Measurements from ENCODE around the gene LYL1.

The LYL1 gene

DNA sequence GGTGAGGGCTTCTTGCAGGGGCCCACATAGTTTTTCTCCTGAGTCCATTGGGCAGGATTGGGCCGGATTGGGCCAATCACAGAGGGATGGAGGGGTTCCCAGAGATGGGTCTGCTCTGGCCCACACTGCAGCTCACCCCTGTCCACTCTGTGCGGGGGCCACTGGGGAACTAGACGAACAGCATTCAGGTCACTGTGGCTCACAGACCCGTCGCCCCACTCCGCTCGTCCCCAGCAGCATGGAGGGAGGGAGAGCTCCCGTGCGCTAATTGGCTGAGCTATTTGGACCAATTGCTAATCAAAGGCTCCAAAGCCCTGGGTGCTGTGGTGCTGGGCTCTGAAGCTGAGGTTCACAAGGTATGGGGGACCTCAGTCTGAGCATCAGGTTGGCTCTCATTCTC is 26.7 kb upstream of the LYL1 start:
- DNase-seq (ENCODE audit: low read depth), result no peak

DNA sequence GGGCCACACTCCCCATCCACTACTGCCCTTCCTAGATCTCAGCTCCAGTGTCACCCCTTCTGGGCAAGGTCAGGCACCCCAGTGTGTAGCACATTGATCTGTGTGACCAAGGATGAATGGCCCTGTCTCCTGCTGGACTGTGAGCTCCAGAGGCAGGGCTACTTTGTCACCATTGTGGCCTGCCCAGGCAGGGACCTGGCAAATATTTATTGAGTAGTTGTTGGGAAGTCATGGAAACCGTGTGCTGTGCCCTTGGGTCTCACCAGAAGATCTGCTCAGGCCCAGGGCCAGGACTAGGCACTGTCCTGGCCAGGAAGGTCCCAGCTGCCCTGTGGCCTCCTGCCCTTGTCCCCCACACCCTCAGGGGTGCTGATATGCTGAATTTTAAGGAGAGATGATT is 25.9 kb upstream of the LYL1 start:
- no peak for DNase-seq (ENCODE audit: low read depth)

DNA sequence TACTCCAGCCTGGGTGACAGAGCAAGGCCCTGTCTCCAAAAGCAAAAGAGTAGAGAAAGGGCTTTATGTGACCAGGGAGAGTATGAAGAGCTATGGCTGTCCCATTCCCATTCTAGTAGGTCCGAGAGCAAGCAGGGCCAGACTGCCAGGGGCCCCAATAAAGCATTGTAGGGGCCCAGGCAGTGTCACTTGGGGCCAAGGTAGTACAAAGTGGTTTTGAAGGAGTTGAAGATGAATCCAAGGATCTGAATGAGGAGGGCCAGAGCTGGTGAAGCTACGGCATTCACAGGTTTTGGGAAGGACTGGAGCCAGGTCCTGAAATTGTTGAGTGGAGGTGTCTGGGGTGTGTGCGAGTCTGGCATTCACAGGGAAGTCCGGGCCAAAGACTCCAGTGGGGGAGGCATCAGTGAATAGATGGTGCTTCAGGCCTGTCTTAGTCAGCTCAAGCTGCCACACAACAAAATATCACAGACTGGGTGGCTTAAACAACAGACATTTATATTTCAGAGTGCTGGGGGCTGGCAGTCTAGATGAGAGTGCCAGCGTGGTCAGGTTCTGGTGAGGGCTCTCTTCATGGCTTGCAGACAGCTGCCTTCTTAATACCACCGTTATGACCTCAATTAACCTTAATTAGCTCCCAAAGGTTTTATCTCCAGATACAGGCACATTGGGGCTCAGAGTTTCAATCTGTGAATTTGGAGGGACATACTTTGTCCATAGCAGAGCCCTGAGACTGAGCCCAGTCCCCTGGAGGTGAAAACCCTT is 25.3 kb upstream of the LYL1 start:
- no peak for DNase-seq (ENCODE audit: low read depth)

DNA sequence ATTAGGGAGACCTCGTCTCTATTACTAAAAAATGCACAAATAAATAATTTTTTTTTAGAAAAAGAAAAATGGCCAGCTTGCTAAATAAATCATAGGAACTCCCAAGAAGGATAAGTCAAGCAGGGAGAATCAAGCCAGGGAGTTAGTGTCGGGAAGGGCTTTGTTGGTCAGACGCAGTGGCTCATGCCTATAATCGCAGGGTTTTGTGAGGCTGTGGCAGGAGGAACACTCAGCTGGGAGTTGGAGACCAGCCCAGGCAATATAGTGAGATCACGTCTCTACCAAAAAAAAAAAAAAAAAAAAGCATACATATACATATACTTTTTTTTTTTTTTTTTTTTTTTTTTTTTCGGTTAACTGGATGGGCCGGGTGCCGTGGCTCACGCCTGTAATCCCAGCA is 24.4 kb upstream of the LYL1 start:
- DNase-seq (ENCODE audit: low read depth), result no peak

DNA sequence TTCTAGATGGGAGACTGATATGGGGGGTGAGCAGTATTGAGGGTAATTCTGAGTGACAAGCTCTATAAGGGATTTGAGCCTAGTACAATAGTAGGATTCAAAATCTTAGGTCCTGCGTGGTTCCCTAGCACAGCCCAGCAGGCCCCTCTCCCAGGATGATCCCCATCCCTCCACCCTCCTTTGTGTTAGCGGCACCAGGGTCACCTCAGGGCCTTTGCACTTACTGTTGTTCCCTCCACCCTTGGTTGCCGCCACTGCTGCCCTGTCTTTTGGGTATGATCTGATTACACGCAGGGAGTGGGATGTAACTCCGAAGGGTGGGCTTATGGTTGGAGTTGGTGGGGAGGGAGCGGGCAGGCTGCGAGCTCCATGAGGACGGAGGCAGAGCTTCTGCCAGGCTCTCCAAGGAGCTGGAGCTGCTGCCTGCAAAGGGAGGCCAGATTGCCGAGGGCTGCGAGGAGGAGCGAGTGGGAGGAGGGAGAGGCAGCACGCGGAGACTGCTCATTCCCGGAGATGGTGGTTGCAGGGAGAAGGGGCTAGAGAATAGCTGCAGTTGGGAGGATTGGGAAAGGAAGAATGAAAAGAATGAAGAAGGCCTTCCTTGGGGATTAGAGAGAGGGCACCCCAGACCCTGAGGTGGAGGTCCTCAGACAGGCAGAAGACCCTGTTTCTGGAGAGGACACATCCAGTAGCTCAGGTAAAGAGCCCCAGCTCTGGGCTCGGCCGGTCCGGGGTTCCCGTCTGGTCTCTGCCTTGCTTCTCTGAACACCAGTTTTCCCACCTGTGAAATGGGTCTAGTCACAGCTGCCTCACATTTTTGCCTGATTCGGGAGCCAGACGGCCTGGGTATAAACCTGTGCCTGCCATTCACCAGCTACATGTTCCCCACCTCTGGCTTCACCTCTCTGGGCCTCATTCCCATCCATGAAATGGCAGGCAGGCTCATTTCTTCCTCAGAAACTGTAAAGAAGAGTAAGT is 20.6 kb upstream of the LYL1 start:
- no peak for DNase-seq (ENCODE audit: low read depth)

DNA sequence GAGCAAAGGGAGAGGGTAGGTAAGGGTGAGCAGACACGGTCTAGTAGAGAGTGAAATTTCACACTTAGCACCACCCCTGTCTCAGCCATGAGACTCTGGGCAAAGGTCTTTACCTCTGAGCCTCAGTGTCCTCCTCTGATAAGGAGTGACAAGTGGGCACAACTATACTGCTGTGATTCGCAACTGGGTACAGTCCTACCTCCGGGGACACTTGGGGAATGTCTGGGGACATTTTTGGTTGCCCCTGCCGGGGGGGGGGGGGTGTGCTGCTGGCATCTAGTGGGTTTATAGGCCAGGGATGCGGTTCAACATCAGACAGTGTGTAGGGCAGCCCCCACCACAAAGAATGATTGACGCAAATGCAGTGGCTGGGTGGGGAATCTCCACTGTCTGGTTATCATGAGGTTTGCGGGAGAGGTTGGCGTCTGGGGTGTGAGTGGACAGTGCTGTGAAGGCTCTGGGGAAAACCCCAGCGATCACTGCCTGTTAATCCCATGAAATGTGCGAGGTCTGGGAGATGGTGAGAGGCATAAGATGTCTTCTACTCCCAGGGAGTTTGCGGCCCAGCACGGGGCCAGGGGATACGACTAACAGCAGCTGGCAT is 19.7 kb upstream of the LYL1 start:
- no peak for DNase-seq (ENCODE audit: low read depth)

DNA sequence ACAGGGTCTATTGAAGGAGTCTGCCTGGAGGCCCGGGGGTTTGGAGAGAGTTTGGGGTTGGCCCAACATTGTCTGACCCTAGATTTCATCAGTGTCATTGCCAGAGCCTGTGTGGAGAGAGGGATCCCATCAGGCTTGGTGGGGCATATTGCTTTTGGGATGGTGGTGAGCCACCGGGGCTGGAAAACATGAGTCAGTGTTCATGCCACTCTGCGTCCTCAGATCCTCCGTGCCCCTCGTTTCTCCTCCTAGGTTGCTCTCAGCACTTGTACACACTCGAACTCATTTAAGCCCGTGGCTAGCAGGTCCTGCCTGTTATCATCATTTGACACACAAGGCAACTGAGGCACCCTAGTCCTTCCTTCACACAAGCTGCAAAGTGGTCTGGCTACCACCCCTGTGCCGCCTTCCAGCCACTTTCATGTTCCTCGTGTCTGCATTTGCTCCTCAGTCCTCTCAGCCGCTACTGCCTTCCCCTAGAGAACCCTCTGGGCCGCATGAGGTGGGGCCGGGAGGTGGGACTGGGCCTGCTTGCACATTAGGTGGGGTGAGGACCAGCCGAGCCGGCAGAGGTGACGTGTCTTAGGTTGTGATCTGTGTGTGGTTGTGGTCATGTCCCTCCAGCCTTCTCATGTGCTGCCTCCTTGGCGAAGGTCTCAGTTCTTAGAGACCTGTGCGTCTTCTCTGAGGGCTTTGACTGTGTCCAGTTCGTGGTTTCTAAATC is 19.1 kb upstream of the LYL1 start:
- DNase-seq (ENCODE audit: low read depth), result no peak

DNA sequence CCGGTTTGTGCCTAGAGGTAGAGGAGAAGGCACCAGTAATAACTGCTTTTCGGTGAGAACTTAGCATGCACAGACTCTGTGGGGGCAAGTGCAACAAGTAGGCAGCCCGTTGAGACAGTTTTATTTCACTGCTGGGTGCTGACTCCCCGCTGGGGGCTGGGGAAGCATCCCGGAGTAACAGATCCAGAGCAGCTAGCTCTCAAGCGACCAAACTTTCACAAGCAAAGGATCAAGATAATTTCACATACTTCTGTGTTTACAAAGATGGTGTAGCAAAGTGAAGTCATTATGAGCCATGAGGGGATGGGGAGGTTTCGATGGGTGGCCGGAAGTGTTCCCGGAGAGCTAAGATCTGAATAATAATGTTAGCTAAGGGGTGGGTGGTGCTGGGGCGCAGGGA is 18.2 kb upstream of the LYL1 start:
- DNase-seq (ENCODE audit: low read depth), result no peak

DNA sequence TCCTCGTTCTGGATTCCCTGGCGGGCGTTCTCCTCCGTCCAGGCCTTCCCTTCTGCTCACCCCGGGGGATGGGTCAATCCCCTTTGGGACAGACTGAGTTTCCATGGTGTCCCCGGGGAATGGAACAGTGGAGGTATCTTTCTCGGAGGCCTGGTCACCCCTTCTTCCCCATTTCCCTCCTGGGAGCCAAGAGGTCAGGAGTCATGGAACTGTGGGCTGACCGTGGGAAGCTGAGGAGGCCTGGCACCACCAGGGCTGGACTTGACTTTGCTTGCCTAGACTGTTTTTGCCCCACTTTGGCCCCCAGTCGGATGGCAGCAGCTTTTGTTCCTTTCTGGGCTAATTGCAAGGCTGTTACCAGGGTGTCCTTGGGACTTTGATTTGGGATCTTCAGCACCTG is 17.4 kb upstream of the LYL1 start:
- no peak for DNase-seq (ENCODE audit: low read depth)

DNA sequence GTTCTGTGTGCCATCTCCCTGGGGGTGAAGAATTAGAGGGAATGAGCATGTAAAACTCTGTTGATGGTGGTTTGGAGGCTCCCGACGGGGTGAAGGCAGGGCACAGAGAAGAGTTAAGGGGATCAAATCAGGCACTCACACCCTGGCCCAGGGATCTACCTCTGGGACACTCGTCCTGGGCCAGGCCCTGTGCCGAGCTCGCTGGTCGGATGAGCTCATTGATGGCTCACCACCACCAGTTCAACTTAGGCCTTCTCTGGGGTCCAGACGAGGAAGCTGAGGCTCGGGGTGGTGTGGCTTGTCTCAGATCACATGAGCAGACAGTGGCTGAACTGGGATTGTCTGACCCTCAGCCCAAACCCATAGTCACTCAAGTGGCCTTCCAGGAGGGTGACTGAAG is 17.0 kb upstream of the LYL1 start:
- no peak for DNase-seq (ENCODE audit: low read depth)

DNA sequence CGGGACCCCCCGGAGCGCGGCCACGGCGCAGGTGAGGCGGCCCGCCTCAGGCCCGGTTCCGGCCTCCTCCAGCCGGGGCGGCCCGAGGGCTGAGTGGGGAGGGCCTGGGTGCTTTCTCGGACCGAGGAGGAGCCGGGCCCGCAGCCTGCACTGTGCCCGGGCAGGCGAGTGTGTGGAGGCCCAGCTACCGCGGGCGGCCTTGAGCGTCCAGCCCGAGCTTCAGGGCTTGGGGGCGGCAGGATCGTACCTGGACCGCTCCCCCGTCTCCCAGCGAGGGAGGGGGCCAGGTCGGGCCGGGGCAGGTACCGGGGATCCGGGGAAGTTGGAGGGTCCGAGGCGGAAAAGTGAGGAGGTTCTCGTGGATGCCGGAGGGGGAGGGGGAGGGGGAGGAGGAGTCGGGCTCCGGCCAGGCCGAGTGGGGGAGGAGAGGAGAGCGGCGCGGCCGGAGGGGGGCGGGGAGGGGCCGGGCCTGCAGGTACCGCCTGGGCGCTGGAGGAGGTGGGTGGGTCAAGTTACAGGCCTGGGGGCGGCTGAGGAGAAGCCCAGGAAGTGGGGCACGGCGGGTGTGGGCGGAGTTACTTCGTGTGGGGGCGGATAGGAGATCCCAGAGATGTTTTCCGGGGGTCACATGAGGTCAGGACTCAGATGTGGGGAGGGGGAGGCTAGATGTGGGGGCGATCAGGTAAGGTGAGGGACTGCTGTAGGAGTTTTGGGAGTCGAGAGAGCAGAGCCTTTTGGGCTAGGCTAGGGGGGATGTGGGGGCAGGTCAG is 16.0 kb upstream of the LYL1 start:
- no peak for DNase-seq (ENCODE audit: low read depth)

DNA sequence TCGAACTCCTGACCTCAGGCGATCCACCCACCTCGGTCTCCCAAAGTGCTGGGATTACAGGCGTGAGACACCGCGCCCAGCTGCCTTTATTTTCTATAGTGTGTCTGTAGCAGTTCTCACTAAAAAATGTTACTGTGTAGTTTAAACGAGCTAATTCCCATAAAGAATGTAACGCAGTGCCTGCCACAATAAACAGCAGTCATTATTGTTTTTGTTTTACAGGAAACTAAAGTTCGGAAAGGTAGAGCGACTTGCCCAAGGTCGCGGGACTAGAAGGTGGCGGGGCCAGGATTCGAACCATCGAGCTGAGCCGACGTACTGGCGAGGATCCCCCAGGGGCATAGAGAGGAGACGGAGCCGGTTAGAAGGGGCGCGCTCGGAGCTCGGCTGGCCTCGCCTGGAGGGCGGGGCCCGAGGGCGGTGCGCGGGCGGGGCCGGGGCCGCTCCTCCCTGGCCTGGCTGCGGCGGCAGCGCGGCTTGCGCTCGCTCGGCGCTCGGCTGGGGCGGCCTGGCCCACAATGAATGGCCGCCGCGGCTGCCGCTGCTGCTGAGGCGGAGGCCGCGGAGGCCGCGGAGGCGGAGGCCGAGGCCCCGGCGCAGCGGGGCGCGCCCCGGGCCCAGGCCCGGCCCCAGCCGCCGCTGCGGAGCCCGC is 15.2 kb upstream of the LYL1 start, which contains the start of gene NACC1:
Gene NACC1, plus strand, starts transcription at position 493 of the 652 bp plus-strand sequence. CDS start 16,944 bp downstream, outside the sequence.
- DNase-seq (ENCODE audit: low read depth), result peak; percentile 82

DNA sequence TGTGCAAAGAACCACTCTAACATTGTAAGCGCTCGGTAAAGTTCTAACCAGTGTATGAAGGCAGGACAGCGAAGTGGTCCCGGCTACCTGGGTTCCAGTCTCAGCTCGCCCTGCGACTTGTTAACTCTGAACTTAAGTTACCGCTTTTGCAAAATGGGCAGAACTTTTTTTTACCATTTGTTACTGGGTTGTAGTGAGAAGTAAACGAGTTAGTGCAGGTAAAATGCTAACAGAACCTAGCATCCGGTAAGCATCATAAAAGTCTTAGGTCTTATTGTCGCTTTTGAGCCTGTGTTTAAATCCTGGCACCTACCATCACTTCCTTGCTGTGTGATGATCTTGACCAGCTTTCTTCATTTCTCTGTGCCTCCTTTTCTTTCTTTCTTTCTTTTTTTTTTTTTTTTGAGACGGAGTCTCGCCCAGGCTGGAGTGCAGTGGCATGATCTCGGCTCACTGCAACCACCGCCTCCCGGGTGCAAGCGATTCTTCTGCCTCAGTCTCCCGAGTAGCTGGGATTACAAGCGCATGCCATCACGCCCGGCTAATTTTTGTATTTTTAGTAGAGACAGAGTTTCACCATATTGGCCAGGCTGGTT is 14.6 kb upstream of the LYL1 start:
- DNase-seq (ENCODE audit: low read depth), result no peak

DNA sequence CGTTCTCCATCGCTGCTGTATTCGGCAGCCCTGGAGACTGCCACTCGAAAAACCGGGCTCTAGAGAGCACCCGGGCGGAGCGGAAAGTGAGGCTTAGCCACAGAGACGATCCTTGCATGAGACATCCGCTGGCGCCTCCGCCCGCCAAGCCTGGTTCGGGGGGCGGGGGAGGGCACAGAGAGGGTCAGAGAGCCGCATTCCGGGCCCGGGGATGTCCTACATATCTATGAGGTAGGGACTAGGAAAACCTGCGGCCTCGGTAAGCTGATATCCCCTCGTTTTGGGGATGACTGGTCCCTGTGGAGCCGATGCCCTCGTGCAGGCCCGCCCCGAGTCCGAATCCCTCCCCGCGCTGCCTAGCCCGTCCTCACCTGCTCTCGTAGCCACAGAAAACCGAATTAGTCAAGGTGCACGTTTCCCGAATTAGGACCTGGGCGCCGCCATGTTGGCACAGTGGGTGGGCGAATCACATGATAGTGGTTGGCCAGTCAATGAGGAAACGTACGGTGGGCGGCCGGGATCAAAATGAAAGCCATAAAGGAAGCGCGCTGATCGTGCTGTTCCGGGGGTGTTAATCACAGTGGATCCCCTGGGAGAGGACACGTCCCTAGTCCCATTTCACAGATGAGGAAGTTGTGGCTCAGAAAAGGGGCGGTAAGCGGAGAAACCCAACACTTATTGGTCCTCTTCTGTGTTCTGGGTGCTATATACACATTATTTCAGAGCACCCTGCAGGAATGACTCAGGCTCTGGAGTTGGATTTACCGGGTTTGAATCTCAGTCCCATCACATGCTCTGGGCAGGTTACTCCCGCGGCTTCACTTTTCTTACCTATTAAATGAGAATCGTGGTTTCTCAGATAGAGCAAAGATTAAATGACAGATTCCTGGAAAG is 13.9 kb upstream of the LYL1 start, which contains the start of gene TRMT1:
Gene TRMT1, minus strand, starts transcription at position 459 of the 894 bp plus-strand sequence. Its CDS starts 341 bp downstream, at position 118.
- DNase-seq (ENCODE audit: low read depth), result peak; percentile 86

DNA sequence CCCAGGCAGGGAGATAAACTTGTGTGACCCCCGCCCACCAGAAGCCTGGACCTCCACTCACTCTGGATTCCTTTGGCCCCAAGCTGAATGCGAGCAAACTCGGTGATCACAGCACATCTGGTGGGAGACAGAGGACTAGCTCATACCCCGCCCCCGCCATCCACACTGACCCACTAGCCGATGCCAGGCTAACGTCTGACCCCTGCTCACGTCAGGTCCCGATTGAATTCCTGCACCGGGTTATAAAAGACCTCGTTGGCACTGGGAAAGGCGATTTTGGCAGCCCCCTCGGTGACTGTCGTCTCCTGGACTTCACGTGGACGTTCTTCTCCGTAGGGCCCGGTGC is 13.3 kb upstream of the LYL1 start:
- DNase-seq (ENCODE audit: low read depth), result no peak

DNA sequence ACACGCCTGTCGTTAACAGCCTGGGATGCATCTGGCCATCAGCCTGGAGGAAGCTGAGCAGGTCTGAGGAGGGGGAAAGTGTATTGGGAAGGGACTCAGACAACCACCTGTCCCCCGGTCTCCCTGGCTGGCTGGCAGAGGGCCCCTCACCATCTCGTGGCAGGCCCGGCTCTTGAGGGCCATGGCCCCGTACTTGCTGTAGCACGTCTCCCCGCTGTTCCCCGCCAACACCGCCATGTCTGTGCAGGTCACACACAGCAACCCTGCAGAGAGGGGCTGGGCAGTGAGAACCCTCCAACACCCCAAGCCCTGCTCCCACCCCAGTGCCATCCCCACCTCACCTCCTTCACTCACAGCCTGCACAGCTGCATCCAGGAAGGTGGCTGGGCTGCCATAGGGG is 9.9 kb upstream of the LYL1 start:
- no peak for DNase-seq (ENCODE audit: low read depth)

DNA sequence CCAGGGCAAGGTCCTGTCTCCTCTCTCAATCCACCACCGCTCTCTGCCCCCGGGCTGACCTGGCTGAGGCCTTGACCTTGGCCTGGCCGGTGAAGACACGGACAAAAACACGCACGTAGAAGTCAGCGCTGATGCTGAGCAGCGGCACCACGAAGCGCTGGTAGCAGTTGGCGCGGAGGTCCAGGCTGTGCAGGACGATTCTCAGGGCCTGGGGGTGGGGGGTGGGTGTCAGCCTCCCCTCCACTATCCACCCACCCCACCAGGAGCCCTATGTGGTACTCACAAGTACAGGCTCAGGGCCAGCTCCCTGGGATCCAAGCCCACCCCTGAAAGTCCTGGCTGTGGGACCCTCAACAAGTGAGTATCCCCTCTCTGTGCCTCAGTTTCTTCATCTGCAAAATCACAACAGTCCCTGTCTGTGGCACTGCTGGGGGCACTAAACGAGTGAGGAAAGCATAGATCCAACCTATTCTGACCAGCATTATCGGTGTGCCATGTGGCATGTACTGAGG is 7.5 kb upstream of the LYL1 start:
- DNase-seq (ENCODE audit: low read depth), result no peak

DNA sequence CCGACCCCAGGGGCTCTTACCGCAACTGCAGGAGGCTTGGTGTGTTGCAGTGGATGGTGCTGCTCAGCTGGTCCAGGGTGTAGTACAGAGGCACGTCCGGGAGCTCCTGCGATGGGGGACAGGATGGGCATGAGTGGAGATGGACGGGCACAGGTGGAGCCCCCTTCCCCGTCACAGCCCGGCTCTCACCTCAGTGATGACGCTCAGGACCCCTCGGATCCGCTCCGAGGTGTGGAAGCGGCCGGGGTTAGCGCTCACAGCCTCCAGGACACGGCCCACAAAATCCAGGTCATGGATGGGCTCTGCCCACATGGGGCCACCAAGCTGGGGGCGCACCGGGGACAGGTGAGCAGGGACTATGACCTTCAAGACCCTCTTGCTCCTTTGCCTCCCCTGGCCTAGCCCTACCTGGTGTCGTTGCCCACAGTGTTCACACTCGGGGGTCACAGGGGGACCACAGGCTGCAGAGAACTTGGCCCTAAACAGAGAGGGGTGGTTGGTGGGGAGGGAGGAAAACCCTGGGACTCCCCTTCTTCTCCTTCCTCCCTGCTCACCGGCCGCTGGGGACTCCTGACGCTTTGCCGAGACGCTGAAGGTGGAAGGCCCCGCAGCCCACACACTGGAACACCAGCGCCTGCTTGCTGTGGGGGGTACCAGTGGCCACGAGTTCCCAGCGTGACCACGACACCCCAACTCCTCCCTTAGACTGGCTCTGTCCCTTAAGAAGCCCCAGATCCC is 6.9 kb upstream of the LYL1 start:
- no peak for DNase-seq (ENCODE audit: low read depth)

Data from T follicular helper cell (primary cell).